ENCODE data around the gene SORCS2. TPM values are rescaled to one million over a fixed set of nuclear protein-coding genes. Genes with fewer than 3 reads are reported as not detected.

Gene SORCS2
- total and polyA plus RNA-seq, 4 donors, result 2.2 to 7.7 (median 2.5) TPM

DNA sequence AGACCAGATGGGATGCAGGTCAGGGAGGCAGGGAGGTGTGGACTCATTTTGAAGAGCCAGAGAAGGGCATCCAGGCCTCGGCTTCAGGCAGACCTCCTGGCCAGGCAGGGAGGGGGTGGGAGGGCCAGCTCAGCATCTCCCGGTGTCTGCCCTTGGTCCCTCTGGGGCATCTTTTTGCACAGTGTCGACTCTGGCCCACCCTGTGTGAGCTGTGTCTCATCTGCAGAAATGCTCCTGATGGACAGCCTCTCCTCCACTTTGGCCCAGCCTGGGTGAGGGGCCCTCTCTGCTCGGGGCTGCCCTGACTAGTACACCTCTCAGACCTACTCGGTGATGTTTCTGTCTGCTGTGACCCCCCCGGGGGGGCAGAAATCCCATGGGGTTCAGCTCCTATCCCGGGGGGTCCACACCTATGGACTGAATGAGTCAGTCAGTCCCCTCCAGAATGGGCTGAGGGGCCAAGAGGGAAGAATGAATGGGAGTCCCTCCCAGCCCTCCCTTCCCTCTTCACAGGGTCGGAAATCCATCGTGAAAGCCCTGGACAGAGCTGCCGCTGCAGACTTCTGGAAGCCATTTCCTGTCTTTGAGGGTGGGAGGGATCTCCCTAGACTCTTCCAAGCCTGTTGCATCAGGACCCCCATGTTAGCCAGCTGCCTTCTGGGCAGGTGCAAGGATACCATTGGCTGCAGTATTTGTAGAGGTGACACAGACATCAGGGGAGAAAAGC lies 439.1 kb downstream of the SORCS2 start:
- no peaks in the 10 kb centered on the region for H3K36me3 ChIP-seq (ENCODE audit: control insufficient read depth in 4 of 4, insufficient read depth in 4 of 4, low read length in 4 of 4)
- H3K9ac ChIP-seq (ENCODE audit: insufficient read depth in 1 of 2, low read length in 2 of 2), result no peak overlapping the region
- H3K4me3 ChIP-seq, result no peak overlapping the region
- ATAC-seq (ENCODE audit: insufficient read depth, low FRiP score) (no peak), DNase-seq (no peak)
- H3K27ac ChIP-seq (ENCODE audit: low read depth in 1 of 2, low read length in 1 of 2), result no peak overlapping the region
- WGBS, 2 donors, result 47 to 60% methylated on average over 10 of the region's 10 CpGs
- TF ChIP-seq CTCF (IDR thresholded peaks at IDR 0.05; ENCODE audit: control extremely low read depth, extremely low read depth), result no peak
- H3K4me1 ChIP-seq (ENCODE audit: control insufficient read depth in 5 of 5, insufficient read depth in 5 of 5, low read length in 5 of 5), result peaks cover 0 to 3% (median 0%) of the 10 kb centered on the region in 5 donors
- peaks cover 0 to 22% (median 7%) of the 10 kb centered on the region in 3 donors for H3K27me3 ChIP-seq (ENCODE audit: control insufficient read depth in 3 of 3, insufficient read depth in 3 of 3, low read length in 2 of 3)
- H3K9me3 ChIP-seq (ENCODE audit: control insufficient read depth in 4 of 4, insufficient read depth in 3 of 4, low read length in 3 of 4), result peaks cover 0 to 3% (median 0%) of the 10 kb centered on the region in 4 donors

DNA sequence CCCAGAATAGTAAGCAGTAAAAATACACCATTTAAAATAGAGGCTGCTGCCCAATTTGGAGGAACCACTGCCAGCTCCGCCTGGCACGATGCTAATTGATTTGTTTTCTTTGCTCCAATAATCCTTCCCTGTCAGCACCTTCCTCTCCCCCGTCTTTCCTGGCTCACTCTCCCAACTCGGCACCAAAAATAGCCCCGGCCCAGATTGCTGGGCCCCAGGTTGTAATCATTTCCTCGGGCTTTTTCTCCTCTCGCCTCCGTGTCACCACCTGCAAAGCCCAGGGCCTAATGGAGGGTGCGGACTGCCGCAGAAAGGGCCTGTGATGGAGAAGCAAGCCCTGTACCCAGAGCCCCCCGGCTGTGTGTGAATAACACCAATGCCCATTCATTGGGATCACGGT lies 440.0 kb downstream of the SORCS2 start:
- Histone ChIP-seq H3K36me3 (ENCODE audit: control insufficient read depth in 4 of 4, insufficient read depth in 4 of 4, low read length in 4 of 4) (no peaks in the 10 kb centered on the region), H3K4me1 (ENCODE audit: control insufficient read depth in 5 of 5, insufficient read depth in 5 of 5, low read length in 5 of 5) (peaks cover 0 to 3% (median 0%) of the 10 kb centered on the region in 5 donors), H3K27me3 (ENCODE audit: control insufficient read depth in 3 of 3, insufficient read depth in 3 of 3, low read length in 2 of 3) (peaks cover 0 to 20% (median 7%) of the 10 kb centered on the region in 3 donors), H3K9me3 (ENCODE audit: control insufficient read depth in 4 of 4, insufficient read depth in 3 of 4, low read length in 3 of 4) (peaks cover 0 to 3% (median 0%) of the 10 kb centered on the region in 4 donors), H3K27ac (ENCODE audit: low read depth in 1 of 2, low read length in 1 of 2) (no peak overlapping the region), H3K9ac (ENCODE audit: insufficient read depth in 1 of 2, low read length in 2 of 2) (no peak overlapping the region), H3K4me3 (no peak overlapping the region)
- no peak for ATAC-seq (ENCODE audit: insufficient read depth, low FRiP score)
- TF ChIP-seq CTCF (IDR thresholded peaks at IDR 0.05; ENCODE audit: control extremely low read depth, extremely low read depth), result no peak
- no peak for DNase-seq
- 71 to 74% methylated on average over 12 of the region's 12 CpGs for WGBS, 2 donors

GRCh38 chr4:7632971-7633370 lies 440.6 kb downstream of the SORCS2 start:
- H3K36me3 ChIP-seq (ENCODE audit: control insufficient read depth in 4 of 4, insufficient read depth in 4 of 4, low read length in 4 of 4), result no peaks in the 10 kb centered on the region
- DNase-seq (no peak), ATAC-seq (ENCODE audit: insufficient read depth, low FRiP score) (no peak)
- H3K4me1 ChIP-seq (ENCODE audit: control insufficient read depth in 5 of 5, insufficient read depth in 5 of 5, low read length in 5 of 5), result peaks cover 0 to 3% (median 0%) of the 10 kb centered on the region in 5 donors
- H3K9me3 ChIP-seq (ENCODE audit: control insufficient read depth in 4 of 4, insufficient read depth in 3 of 4, low read length in 3 of 4), result peaks cover 0 to 3% (median 0%) of the 10 kb centered on the region in 4 donors
- H3K4me3 ChIP-seq, result no peak overlapping the region
- WGBS, 2 donors, result 83% methylated on average over 5 of the region's 5 CpGs
- no peak overlapping the region for H3K27ac ChIP-seq (ENCODE audit: low read depth in 1 of 2, low read length in 1 of 2)
- no peak overlapping the region for H3K9ac ChIP-seq (ENCODE audit: insufficient read depth in 1 of 2, low read length in 2 of 2)
- no peak for TF ChIP-seq CTCF (IDR thresholded peaks at IDR 0.05; ENCODE audit: control extremely low read depth, extremely low read depth)
- H3K27me3 ChIP-seq (ENCODE audit: control insufficient read depth in 3 of 3, insufficient read depth in 3 of 3, low read length in 2 of 3), result peaks cover 0 to 20% (median 7%) of the 10 kb centered on the region in 3 donors
